Breast epithelium (tissue), 3 donors: ENCODE measurements around the gene SLC43A1.

Source experiments
- CTCF ChIP-seq, 3 donors: fragments of 450-650 bp; IDR thresholded peaks; one replicate each; pipeline ENCODE4 v1.5.1; 2016 to 2017; ENCODE audit warnings: antibody characterized with exemption in 3 of 3, mild to moderate bottlenecking in 3 of 3, moderate library complexity in 3 of 3
- POLR2A ChIP-seq: fragments of 450-650 bp; IDR thresholded peaks from one replicate; pipeline ENCODE4 v1.6.1; 2016; ENCODE audit warnings: antibody characterized with exemption, mild to moderate bottlenecking, moderate library complexity

- TF ChIP-seq CTCF (IDR thresholded peaks at IDR 0.05) (no peak), POLR2A (no peak)
These were observed 32.4 kb upstream of the SLC43A1 start for GRCh38 chr11:57547854-57548377.
